H54 (cell line): ENCODE data around the gene MYH10.

Experiments
- DNase-seq: peaks from one replicate; pipeline ENCODE4 v3.0.0; 2011; ENCODE audit warnings: low spot score, mixed read lengths; ENCODE audit not compliant: insufficient read length
- FAIRE-seq: peaks from 3 replicates; lab custom pipeline; 2011; peaks lifted over from hg19 to GRCh38; lab: Jason Lieb, UNC
- POLR2A ChIP-seq: IDR thresholded peaks from 2 replicates; pipeline ENCODE4 v1.6.1; 2011; ENCODE audit warnings: low read depth, mild to moderate bottlenecking, low read length

MYH10 gene

DNA sequence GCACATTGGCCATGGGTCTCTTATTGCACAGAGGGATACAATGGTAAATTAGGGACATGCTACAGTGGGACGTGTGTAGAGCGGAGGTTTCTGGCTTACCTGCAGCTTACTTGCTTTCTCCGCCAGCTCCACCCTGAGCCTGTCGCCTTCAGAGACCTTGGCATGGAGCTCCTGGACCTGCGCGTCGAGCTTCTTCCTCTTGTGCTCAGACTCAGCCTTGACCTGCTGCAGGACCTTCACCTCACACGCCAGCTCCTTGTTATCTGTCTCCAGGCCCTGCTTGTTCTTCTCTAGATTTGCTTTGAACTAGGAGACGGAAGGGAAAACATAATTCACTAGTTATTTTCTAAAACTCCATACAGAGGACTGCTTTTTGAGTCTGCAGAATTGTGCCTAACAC is 131.4 kb downstream of the MYH10 start:
- TF ChIP-seq POLR2A = no peak
- no peak for FAIRE-seq
- DNase-seq = no peak

DNA sequence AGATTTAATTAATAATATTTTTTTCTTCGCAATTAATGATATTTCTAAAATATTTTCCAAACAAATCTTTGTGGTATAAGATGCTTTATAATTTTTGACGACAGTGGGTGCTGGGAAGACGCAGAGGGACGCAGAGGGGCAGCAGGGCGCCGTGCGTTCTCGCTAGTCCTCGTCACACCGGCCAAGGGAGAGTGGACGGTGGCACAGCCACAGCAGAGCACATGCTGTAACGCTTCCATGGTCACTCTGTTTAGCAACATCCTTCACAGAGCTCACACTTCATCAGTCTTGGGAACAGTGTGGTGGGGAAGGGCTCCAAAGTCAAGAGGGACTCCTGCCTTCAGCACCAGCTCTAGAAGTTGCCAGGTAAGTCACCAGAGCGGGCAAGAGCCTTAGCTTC is 134.4 kb downstream of the MYH10 start:
- no peak for DNase-seq
- no peak for TF ChIP-seq POLR2A
- FAIRE-seq = no peak

DNA sequence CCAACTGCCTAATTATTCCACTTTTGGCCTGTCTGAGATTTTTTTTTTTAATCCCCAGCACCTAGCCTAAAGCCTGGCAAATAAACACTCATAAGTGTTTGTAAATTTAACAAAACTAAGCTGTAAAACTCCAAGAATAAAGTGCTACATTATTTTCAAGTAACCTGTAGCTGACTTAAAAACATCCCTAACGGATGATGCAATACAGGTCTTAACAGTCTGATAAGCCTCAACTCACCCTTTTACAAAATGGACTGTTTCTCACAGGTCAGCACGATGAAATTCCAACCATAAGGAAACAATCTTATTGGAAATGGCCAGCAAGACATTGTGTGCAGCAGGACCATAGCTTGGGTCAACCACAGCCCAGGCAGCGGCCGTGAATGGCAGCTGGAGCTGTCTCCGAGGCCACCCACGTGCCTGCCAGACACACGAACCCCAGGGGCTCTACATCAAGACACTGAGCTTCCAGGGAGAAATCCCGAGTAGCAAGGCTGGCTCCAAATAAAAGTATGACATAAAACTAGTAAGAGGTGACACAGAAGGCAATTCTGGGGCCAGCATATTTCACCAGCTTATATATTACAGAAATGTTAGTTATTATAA is 135.9 kb downstream of the MYH10 start:
- DNase-seq (no peak), FAIRE-seq (no peak)
- TF ChIP-seq POLR2A = no peak

DNA sequence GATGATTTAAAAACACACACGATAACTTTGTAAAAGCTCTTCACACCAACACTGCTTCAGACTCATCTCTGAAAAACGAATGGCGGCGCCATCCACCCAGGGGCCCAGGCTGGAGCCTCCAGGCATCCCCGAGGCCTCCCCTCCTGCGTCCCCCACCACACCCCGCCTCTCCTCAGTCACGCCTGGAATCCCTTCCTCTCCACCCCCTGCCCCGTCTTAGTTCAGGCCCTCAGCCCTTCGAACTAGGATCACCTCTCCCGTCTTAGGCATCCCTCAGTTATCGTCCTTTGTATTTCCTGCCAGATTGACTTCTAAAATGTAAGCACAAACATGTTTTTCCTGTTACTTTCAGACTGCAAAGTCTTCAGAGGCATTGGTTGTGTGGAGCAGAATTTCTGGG is 136.5 kb downstream of the MYH10 start:
- DNase-seq (no peak), FAIRE-seq (no peak)
- TF ChIP-seq POLR2A = no peak

DNA sequence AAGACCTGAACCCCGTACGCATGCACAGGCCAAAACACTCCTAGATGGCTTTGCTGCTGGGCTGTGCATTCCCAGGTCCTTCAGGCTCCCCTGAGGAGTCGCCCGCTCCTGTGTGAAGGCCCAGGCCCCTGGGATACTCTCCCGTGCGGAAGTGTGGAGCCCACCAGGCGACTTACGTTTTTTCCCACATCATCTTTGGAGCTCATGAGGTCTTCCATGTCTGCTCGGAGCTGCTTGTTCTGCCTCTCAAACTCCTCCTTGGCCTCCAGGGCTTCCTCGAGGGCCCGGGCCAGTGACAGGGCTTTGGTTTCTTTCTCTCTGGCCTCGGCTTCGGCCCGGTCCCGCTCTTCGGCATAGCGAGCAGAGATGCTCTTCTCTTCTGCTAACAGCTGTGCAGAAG is 138.4 kb downstream of the MYH10 start:
- no peak for DNase-seq
- no peak for TF ChIP-seq POLR2A
- FAIRE-seq = no peak

DNA sequence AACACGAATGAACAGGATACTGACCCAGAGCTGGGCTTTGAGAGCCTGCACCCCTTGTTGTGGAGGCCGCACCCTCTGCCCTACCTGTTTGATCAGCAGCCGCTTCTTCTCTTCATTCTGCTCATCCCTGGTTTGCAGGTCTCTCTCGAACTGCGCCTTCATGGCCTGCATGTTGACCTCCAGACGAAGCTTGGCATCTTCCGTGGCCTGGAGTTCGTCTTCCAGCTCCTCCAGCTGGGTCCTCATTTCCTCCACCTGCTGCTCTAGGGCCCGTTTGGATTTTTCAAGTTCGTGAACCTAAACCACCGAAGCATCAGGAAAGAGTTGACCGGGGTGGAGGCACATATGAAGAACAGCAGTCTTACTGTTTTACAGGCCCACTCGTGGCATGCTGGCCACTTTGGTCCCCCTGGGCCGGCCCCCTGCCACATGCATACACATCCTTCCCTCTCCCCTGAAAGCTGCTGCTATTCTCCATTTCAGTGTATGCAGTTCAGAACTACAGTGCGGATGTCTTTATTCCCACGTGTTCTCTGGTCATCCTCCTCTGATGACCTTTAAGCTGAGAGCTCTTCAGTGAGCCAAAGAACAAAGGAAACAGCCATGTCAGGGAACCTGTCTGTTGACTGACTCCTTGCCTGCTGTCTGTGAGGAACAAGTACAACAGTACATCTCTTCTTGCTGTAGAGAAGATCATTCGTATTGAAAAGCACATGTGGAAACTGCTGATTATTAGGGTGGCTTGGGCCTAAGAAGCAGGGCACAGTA is 140.1 kb downstream of the MYH10 start:
- TF ChIP-seq POLR2A = no peak
- DNase-seq = no peak
- no peak for FAIRE-seq

DNA sequence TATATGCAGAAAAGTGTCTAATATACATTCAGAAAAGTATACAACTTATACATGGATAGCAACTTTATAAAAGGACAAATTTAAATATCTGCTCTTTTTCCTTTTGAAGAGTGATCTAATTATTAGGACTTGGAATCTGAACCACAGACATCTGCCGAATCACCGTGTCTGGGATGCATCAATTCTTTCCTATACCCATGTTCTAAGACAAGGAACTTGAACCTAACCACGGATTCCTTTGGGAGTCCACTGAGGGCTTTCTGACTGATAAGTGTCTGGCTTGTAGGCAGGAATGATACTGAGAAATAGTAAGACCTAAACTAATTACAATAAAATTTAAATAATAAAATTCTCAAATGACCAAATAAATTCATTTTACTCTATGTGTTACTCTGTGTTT is 140.7 kb downstream of the MYH10 start:
- DNase-seq = no peak
- no peak for FAIRE-seq
- no peak for TF ChIP-seq POLR2A

DNA sequence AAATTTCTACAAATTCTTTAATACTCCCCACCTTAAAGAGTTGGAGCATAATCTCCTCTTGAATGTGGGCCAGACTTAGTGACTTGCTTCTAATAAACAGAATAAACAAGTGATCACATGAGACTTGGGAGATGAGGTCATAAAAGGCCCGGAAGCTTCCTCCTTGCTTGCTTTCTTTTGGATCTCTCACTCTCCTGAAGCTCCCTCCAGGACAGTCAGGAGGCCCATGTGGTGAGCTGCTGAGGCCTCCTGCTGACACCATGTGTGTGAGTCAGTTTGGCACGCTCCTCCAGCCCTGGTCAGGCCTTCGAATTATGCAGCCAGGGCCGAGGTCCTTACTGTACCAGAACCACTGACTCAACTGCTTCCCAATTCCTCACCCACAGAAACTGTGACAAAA is 141.6 kb downstream of the MYH10 start:
- FAIRE-seq (peak; percentile 80), DNase-seq (peak; percentile 61)
- TF ChIP-seq POLR2A = no peak

DNA sequence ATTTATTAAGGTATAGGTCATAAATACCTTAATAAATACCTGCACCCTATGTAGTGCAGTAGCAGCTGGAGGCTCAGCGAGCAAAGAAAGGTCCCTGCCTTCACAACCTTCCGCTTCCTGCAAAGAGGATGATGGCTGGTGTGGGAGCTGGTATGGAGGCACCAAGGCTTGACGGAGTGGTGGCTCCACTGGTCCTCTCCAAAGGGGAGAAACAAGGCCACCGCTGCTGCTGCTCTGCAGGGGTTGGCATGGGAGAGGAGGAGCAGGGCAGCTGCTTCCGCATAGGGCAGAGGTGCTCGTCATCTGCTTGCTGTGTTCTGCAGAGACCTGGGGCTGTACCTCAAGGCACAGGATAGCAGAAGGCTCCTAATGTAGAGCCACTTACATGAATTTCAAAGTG is 142.0 kb downstream of the MYH10 start:
- no peak for FAIRE-seq
- no peak for DNase-seq
- no peak for TF ChIP-seq POLR2A

DNA sequence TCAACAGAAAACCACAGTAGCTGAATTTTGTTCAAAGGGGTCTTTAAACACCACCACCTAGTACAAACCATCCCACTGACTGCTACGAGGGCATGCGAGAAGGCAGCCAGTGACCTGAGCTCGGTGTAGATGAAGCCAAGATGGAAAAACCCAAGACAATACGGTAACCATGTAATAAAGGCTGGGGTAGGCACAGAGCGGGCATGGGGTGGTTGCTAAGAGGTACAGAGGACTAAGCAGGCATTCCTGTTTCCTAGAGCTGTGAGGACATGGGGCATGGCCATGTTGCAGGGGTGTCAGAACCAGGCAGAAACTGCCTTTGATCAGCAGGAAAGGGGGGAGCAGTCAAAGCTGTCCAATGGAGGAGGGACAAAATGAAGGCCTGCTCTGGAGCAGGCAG is 142.8 kb downstream of the MYH10 start:
- TF ChIP-seq POLR2A = no peak
- no peak for FAIRE-seq
- DNase-seq = no peak

DNA sequence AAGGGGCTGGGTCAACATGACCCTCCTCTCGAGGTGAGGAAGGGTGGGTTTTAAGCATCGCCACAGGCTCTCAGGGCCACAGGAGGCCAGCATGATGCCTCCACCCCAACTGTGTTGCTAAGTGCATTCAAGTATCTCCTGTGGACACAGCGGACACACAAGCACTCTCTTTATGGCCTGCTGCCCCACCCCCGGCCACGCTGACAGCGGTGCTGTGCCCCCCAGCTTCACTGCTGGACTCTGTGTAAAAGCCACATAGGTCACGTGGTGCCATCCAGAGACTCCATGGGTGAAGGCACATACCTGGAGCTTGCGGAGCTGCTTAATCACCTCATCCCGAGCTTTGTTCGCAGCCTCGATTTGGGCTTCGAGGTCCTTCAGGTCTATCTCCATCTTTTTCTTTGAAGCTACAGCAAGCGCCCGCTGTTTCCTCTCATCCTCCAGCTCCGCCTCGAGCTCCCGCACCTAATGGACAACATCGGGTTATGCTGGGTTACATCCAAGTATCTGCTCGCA is 143.3 kb downstream of the MYH10 start:
- TF ChIP-seq POLR2A = no peak
- DNase-seq = no peak
- FAIRE-seq = no peak

DNA sequence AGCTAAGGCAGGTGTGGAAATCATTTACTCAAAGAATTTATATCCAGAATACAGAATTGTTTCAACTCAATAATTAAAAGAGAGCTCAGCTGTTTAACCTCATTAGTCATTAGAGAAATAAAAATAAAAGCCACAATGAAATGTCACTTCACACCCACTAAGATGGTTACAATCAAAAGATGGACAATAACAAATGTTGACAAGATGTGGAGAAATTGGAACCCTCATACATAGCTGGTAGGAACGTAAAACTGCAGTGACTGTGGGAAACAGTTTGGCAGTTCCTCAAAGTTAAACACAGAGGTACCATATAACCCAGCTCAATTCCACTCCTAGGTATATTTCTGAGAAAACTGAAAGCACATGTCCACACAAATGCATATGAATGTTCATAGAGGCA is 145.0 kb downstream of the MYH10 start:
- no peak for FAIRE-seq
- no peak for DNase-seq

DNA sequence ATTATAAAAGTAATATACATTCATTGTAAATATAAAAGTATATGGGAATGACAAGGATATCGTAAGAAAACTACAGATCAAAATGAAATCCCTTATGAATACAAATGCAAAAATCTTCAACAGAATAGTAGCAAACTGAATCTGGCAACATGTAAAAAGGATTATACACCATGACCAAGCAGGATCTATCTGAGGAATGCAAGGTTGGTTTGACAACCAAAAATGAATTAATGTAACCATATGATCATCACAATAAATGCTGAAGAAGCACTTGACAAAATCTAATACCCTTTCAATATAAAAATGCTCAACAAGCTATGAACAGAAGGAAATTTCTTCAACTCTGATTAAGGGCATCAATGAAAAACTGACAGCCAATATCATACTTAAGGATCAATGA is 146.1 kb downstream of the MYH10 start:
- TF ChIP-seq POLR2A = no peak
- DNase-seq (no peak), FAIRE-seq (no peak)

More for the DNA sequence above, 145.0 kb downstream of the MYH10 start:
- no peak for TF ChIP-seq POLR2A

DNA sequence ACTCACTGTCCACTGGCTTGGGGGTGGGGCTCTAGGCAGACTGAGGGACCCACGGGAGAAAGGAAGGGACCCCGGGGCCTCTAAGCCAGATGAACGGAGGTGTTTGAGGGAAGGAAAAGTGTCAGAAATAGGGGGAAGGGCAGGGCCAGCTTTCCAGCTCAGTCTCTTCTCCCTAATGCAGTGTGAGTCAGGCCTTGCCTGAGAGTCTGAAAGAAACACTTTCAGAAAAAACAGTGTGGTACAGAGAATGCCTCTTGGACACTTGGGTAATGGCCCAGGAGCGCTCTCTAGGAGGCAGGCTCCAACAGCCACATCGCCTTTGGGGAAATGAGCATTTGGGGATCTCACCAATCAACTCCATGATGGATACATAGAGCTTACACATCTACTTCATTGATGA is 148.0 kb downstream of the MYH10 start:
- TF ChIP-seq POLR2A = no peak
- DNase-seq (no peak), FAIRE-seq (no peak)

DNA sequence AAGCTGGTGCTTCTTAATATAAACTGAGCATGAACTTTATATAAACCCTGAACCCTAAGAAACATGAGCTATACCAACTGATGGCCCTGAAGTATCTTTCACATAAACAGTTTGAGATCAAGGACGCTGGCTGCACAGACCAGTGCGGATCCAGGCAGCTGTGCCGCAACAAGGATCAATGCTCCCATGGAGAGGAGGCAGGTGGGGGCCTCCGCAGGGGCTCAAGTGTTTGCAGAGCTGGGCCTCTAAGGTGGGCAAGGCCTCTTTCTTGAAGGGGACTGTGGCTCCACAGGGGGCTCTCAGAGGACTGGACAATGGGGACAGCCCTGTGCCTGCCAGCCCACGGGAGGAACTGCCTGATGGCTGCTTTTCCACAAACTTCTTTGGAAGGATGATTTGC is 148.8 kb downstream of the MYH10 start:
- TF ChIP-seq POLR2A = no peak
- no peak for DNase-seq

More for the DNA sequence above, 148.8 kb downstream of the MYH10 start:
- FAIRE-seq = no peak
